Muscle layer of colon (tissue), 2 donors: ENCODE measurements around the gene TOR3A.

Experiments
- H3K27ac ChIP-seq: one replicate; pipeline ENCODE4 v1.7.0; 2013; ENCODE audit warnings: low read depth, mild to moderate bottlenecking, low read length, moderate library complexity
- H3K27me3 ChIP-seq, 2 donors: one replicate each; pipeline ENCODE4 v1.7.0; 2013; ENCODE audit warnings: low read length in 2 of 2, mild to moderate bottlenecking in 2 of 2; ENCODE audit not compliant: insufficient read depth in 2 of 2, control insufficient read depth in 1 of 2
- H3K36me3 ChIP-seq: one replicate; pipeline ENCODE4 v1.7.0; 2013; ENCODE audit warnings: mild to moderate bottlenecking, low read length; ENCODE audit not compliant: insufficient read depth
- H3K4me1 ChIP-seq: one replicate; pipeline ENCODE4 v1.7.0; 2013; ENCODE audit warnings: mild to moderate bottlenecking, low read length; ENCODE audit not compliant: insufficient read depth
- H3K4me3 ChIP-seq, 2 donors: one replicate each; pipeline ENCODE4 v1.7.0; 2013; ENCODE audit warnings: low read length in 2 of 2, low read depth in 1 of 2, mild to moderate bottlenecking in 1 of 2, moderate library complexity in 1 of 2
- H3K9ac ChIP-seq: one replicate; pipeline ENCODE4 v1.7.0; 2013; ENCODE audit warnings: low read length
- H3K9me3 ChIP-seq: one replicate; pipeline ENCODE4 v1.7.0; 2013; ENCODE audit warnings: mild to moderate bottlenecking, low read length
- donor health status: abdominal sarcoma.
- donor health status: Adenocarcinoma of cecum.

Gene TOR3A

DNA sequence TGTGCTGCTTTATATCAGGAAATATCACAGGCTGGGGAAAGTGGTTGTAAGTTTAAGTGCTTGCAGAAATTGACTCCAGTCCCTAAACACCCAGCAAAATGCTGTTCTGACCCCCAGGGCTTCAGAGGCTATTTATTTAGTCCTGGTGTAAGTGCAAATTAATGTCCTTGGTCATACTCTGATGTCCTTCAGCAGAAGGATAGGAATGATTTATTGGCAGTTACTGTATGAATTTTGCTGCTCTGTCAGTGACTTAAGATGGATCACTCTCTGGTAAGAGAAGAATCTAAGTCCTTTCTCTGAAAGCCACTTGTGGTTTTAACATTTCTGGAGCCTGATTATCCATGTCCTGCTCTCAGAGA lies 34.3 kb upstream of the TOR3A start:
- H3K9ac ChIP-seq: no peak overlapping the region
- H3K36me3 ChIP-seq: peaks cover 5% of the 10 kb centered on the region
- no peak overlapping the region for H3K4me3 ChIP-seq
- no peaks in the 10 kb centered on the region for H3K27me3 ChIP-seq
- no peak overlapping the region for H3K27ac ChIP-seq
- H3K4me1 ChIP-seq: peaks cover 13% of the 10 kb centered on the region
- H3K9me3 ChIP-seq: no peaks in the 10 kb centered on the region

- Histone ChIP-seq H3K4me3 (no peak overlapping the region), H3K4me1 (peaks cover 13% of the 10 kb centered on the region), H3K9ac (no peak overlapping the region)
These were observed 33.3 kb upstream of the TOR3A start for GRCh38 chr1:179048339-179049124.

GRCh38 chr1:179052776-179053175 lies 29.1 kb upstream of the TOR3A start:
- no peak overlapping the region for H3K4me3 ChIP-seq
- peaks cover 6% of the 10 kb centered on the region for H3K4me1 ChIP-seq
- no peaks in the 10 kb centered on the region for H3K9me3 ChIP-seq
- no peak overlapping the region for H3K9ac ChIP-seq
- H3K36me3 ChIP-seq: peaks cover 15% of the 10 kb centered on the region
- H3K27me3 ChIP-seq: no peaks in the 10 kb centered on the region
- H3K27ac ChIP-seq: no peak overlapping the region

More at GRCh38 chr1:179048339-179049124, 33.3 kb upstream of the TOR3A start:
- Histone ChIP-seq H3K36me3 (peaks cover 5% of the 10 kb centered on the region), H3K27ac (no peak overlapping the region), H3K27me3 (no peaks in the 10 kb centered on the region), H3K9me3 (no peaks in the 10 kb centered on the region)

GRCh38 chr1:179053486-179053885 lies 28.4 kb upstream of the TOR3A start:
- peaks cover 2% of the 10 kb centered on the region for H3K4me1 ChIP-seq
- H3K27me3 ChIP-seq: no peaks in the 10 kb centered on the region
- no peak overlapping the region for H3K4me3 ChIP-seq
- H3K9me3 ChIP-seq: no peaks in the 10 kb centered on the region
- H3K9ac ChIP-seq: no peak overlapping the region
- no peak overlapping the region for H3K27ac ChIP-seq
- H3K36me3 ChIP-seq: peaks cover 15% of the 10 kb centered on the region

- H3K4me1 ChIP-seq: peaks cover 5% of the 10 kb centered on the region
- peaks cover 15% of the 10 kb centered on the region for H3K36me3 ChIP-seq
- H3K9ac ChIP-seq: no peak overlapping the region
- H3K27me3 ChIP-seq: no peaks in the 10 kb centered on the region
- H3K4me3 ChIP-seq: no peak overlapping the region
- H3K9me3 ChIP-seq: no peaks in the 10 kb centered on the region
- H3K27ac ChIP-seq: no peak overlapping the region
These were observed 25.9 kb upstream of the TOR3A start for GRCh38 chr1:179055937-179056336.

- Histone ChIP-seq H3K27ac (no peak overlapping the region), H3K36me3 (peaks cover 18% of the 10 kb centered on the region)
These were observed 23.1 kb upstream of the TOR3A start for GRCh38 chr1:179058487-179059483.

GRCh38 chr1:179061360-179062282 lies 20.2 kb upstream of the TOR3A start:
- no peak overlapping the region for H3K9ac ChIP-seq
- peaks cover 20% of the 10 kb centered on the region for H3K36me3 ChIP-seq
- no peaks in the 10 kb centered on the region for H3K9me3 ChIP-seq
- no peak overlapping the region for H3K27ac ChIP-seq
- no peak overlapping the region for H3K4me3 ChIP-seq
- peaks cover 5% of the 10 kb centered on the region for H3K4me1 ChIP-seq
- no peaks in the 10 kb centered on the region for H3K27me3 ChIP-seq

More at GRCh38 chr1:179058487-179059483, 23.1 kb upstream of the TOR3A start:
- Histone ChIP-seq H3K4me1 (peaks cover 5% of the 10 kb centered on the region), H3K4me3 (no peak overlapping the region), H3K27me3 (no peaks in the 10 kb centered on the region), H3K9ac (no peak overlapping the region), H3K9me3 (no peaks in the 10 kb centered on the region)

GRCh38 chr1:179066471-179066870 lies 15.4 kb upstream of the TOR3A start:
- peaks cover 33% of the 10 kb centered on the region for H3K36me3 ChIP-seq
- H3K27ac ChIP-seq: no peak overlapping the region
- H3K9me3 ChIP-seq: no peaks in the 10 kb centered on the region
- H3K4me3 ChIP-seq: no peak overlapping the region
- no peaks in the 10 kb centered on the region for H3K27me3 ChIP-seq
- no peaks in the 10 kb centered on the region for H3K4me1 ChIP-seq
- H3K9ac ChIP-seq: no peak overlapping the region

- Histone ChIP-seq H3K4me1 (peaks cover 6% of the 10 kb centered on the region), H3K9ac (no peak overlapping the region), H3K4me3 (no peak overlapping the region), H3K27ac (no peak overlapping the region), H3K27me3 (no peaks in the 10 kb centered on the region), H3K9me3 (no peaks in the 10 kb centered on the region), H3K36me3 (peaks cover 6% of the 10 kb centered on the region)
These were observed 4.5 kb upstream of the TOR3A start for GRCh38 chr1:179077396-179077795.

DNA sequence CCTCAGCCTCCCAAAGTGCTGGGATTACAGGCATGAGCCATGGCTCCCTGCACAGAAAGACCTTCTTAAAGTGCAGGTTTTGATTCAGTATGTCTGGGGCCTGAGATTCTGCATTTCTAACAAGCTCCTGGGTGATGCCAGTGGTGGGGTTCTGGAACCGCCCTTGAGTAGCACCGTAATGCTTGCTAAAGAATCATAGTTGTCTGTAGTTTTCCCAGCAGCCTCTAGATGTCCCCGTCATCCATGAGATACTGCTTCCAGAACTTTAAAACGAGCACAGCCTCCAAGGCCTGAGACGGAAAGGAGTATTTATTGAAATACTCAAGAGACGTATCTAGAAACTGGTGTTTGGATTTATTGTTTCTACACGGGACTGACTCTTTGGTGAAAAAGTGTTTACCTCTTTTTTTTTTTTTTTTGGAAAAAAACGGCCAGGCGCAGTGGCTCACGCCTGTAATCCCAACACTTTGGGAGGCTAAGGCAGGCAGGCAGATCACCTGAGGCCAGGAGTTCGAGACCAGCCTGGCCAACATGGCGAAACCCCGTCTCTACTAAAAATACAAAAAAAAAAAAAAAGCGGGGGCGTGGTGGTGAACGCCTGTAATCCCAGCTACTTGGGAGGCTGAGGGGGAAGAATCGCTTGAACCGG lies 2.6 kb upstream of the TOR3A start:
- no peak overlapping the region for H3K4me3 ChIP-seq

More for the DNA sequence above, 2.6 kb upstream of the TOR3A start:
- Histone ChIP-seq H3K27me3 (no peaks in the 10 kb centered on the region), H3K4me1 (peaks cover 17% of the 10 kb centered on the region), H3K9ac (no peak overlapping the region), H3K36me3 (peaks cover 1% of the 10 kb centered on the region), H3K9me3 (no peaks in the 10 kb centered on the region), H3K27ac (no peak overlapping the region)
